ENCODE results near the gene ST8SIA3. TPM values are rescaled to one million over a fixed set of nuclear protein-coding genes. Genes with fewer than 3 reads are reported as not detected.

Gene ST8SIA3
- total RNA-seq, 1 donor from 2014 or later: not detected

DNA sequence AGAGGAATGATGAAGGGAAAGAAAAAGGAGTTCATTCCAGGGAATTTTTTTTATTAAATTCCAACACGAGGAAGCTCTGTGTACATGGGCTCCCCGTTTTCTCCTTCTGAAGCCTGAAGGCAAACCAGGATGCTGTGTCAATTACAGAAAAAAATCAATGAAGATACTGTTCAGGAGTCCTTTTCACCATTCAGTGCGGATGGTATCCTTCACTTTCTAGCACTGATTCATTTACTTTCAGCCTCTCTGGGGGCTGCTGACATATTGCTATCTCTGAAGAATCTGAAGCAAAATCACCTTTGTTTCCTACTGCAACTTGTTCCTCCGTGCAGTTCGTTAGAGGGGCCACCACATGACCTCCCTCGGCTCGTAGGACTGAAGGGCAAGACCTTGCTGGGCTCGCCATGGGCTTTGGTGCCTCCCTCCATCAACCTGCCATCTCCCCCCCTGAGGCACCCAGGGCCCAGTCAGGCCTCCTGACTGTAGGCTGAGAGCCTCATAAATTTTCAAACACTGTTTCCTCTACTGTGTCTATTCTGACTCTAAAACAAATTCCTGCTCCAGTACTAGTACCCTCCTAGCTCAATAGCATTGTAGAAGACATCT is 25.5 kb upstream of the ST8SIA3 start:
- DNase-seq (no peak), ATAC-seq (no peak)
- no peaks in the 10 kb centered on the region for H3K27me3 ChIP-seq
- no peaks in the 10 kb centered on the region for H3K4me1 ChIP-seq
- H3K4me3 ChIP-seq: no peak overlapping the region
- intact Hi-C loops (cut with DNase I): no loop called here
- H3K27ac ChIP-seq: no peak overlapping the region
- no peak for TF ChIP-seq CTCF (IDR thresholded peaks at IDR 0.05)
- no peaks in the 10 kb centered on the region for H3K36me3 ChIP-seq
- no peaks in the 10 kb centered on the region for H3K9me3 ChIP-seq

GRCh38 chr18:57328665-57329064 is 23.7 kb upstream of the ST8SIA3 start:
- no peak for TF ChIP-seq CTCF (IDR thresholded peaks at IDR 0.05)
- ATAC-seq: no peak
- intact Hi-C loops (cut with DNase I): no loop called here

GRCh38 chr18:57329856-57330255 is 22.5 kb upstream of the ST8SIA3 start:
- intact Hi-C loops (cut with DNase I): no loop called here
- no peaks in the 10 kb centered on the region for H3K4me1 ChIP-seq
- no peak for ATAC-seq

More at GRCh38 chr18:57328665-57329064, 23.7 kb upstream of the ST8SIA3 start:
- Histone ChIP-seq H3K27me3 (no peaks in the 10 kb centered on the region), H3K4me3 (no peak overlapping the region), H3K36me3 (no peaks in the 10 kb centered on the region), H3K9me3 (no peaks in the 10 kb centered on the region), H3K4me1 (no peaks in the 10 kb centered on the region), H3K27ac (no peak overlapping the region)
- DNase-seq: no peak

DNA sequence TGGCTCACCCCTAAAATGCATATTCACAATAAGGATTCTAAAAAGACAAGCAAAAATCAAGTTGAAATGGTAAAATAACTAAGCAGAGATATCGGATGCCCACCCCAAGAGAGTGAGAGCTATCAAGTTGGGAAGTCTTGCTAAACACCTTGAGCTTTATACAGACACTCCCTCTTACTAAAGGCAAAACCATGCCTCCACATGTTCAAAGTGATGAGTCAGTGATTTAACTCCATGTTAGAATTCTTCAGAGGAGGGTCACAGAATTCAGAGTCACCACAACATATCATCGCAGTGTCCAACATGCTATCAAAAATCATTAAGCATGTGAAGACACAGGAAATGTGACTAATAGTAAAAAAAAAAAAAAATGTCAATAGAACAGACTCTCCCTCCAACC is 20.6 kb upstream of the ST8SIA3 start:
- TF ChIP-seq CTCF (IDR thresholded peaks at IDR 0.05): no peak
- H3K9me3 ChIP-seq: no peaks in the 10 kb centered on the region
- no peak for DNase-seq
- no peaks in the 10 kb centered on the region for H3K27me3 ChIP-seq
- no peaks in the 10 kb centered on the region for H3K4me1 ChIP-seq
- ATAC-seq: no peak
- intact Hi-C loops (cut with DNase I): no loop called here
- no peak overlapping the region for H3K27ac ChIP-seq
- no peaks in the 10 kb centered on the region for H3K36me3 ChIP-seq
- H3K4me3 ChIP-seq: no peak overlapping the region

More at GRCh38 chr18:57329856-57330255, 22.5 kb upstream of the ST8SIA3 start:
- H3K27ac ChIP-seq: no peak overlapping the region
- DNase-seq: no peak
- no peaks in the 10 kb centered on the region for H3K36me3 ChIP-seq
- H3K27me3 ChIP-seq: no peaks in the 10 kb centered on the region
- H3K4me3 ChIP-seq: no peak overlapping the region
- no peaks in the 10 kb centered on the region for H3K9me3 ChIP-seq
- no peak for TF ChIP-seq CTCF (IDR thresholded peaks at IDR 0.05)

DNA sequence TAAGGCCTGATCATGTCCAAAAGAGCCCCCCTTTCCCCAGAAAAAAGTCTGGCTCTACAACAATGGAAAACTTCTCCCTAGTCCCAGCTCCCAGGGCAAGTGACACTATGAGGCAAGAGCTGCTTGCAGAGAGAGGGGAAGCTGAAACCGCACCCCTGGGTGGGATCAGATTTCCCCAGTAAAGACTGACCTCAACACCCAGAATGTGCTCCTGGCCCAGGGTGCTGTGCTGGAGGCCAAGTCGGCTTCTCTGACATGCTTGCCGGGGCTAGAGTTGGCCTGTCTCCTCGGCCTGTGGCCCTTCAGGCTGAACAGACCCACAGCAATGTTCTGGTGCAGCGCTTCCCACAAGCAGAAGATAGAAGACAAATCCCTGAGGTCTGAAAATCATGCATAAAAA is 18.4 kb upstream of the ST8SIA3 start:
- ATAC-seq: no peak
- intact Hi-C loops (cut with DNase I): no loop called here
- no peak for TF ChIP-seq CTCF (IDR thresholded peaks at IDR 0.05)

DNA sequence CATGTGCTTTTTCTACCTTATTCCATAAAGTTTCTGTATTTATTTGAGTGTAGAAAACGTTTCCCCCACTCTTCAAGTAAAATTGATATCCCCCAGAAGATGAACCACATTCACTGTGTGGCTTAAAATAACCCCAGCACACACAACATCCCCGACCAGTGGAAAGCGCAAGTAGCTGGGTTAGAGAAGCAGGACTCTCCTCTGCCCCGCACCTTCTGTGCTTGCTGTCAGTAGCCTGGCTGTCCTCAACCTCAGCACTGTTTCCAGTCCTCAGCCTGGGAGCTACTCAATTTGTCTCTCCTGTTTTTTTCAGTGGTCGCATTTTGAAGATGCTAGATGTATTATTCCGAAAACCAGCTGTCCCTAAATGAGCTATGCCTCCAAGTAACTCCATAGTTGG is 18.0 kb upstream of the ST8SIA3 start:
- no peak for TF ChIP-seq CTCF (IDR thresholded peaks at IDR 0.05)
- Histone ChIP-seq H3K9me3 (no peaks in the 10 kb centered on the region), H3K4me1 (no peaks in the 10 kb centered on the region), H3K36me3 (no peaks in the 10 kb centered on the region), H3K27me3 (no peaks in the 10 kb centered on the region), H3K27ac (no peak overlapping the region), H3K4me3 (no peak overlapping the region)
- intact Hi-C loops (cut with DNase I): no loop called here
- DNase-seq: no peak
- ATAC-seq: no peak

More for the DNA sequence above, 18.4 kb upstream of the ST8SIA3 start:
- DNase-seq: no peak
- H3K4me1 ChIP-seq: no peaks in the 10 kb centered on the region
- H3K36me3 ChIP-seq: no peaks in the 10 kb centered on the region
- no peak overlapping the region for H3K27ac ChIP-seq
- H3K4me3 ChIP-seq: no peak overlapping the region
- no peaks in the 10 kb centered on the region for H3K27me3 ChIP-seq
- H3K9me3 ChIP-seq: no peaks in the 10 kb centered on the region
